ENCODE measurements around the gene SCRN2.

The SCRN2 gene

DNA sequence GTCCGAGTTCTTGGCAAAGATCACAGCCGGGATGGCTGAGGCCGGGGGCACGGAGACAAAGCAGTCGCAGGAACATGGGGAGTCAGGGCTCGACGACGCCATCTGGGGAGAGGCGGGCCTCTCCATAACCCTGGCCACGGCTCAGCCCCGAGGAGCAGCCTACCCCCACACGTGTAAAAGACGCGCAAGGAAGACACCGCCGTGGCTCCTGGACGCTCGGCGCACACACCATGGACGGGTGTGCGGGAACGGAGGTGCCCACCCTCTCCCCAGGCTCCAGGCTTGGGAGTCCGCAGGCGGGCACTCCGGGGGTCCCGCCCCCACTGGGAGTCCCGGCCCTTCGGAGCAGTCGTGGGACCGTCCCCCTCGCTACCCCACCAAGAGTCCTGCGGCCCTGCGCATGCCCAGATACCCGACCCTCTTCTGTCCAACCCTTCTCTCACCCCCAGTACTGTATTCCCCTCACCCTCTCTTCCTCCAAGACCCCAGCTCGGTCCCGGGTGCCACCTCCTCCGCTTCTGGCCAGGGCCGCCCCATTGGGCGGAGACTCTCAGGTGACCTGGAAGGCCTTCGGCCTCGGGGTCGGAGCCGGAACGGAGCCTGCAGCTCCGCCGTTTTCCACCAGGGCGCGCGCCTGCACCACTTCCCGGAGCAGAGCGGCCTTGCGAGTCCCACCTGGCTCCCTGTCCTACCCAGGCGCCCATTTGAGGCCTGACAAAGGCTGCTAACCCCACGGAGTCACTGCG lies at the start of gene SCRN2:
Gene SCRN2 (minus strand): TSS at position 532 of the 746 bp plus-strand sequence. CDS start 430 bp downstream, at position 102.
- no peak for FAIRE-seq

DNA sequence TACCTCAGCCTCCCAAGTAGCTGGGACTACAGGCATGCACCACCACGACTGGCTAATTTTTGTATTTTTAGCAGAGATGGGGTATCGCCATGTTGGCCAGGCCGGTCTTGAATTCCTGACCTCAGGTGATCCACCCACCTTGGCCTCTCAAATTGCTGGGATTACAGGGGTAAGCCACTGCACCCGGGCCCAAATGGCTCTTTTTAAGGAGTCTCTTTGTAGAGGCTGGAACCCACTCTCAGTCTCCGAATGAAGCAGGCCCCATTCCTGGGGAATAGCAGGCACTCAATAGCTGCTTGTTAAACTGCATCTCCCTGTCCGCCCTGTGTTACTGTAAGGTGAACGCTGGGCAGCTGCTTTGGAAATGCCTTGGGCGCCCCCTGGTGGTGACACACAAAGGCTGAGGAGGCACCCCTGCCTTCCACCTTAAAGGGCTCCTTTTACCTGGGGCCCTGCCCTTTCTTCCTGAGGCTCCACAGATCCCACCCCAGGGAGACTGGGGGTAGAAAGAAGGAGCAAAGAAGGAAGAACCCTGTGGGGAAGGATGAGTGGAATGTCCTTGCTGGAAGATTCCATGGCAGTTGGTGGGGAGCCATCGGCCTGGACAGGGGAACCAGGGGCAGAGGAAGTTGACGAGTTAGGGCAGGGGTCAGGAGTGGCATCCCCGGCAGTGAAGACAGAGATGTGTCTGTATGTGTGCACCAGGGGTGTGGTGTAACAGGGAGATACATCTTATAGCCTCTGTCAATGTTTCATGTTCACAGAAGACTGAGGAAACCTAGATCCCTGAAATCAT lies 48.9 kb upstream of the SCRN2 start:
- FAIRE-seq = no peak

DNA sequence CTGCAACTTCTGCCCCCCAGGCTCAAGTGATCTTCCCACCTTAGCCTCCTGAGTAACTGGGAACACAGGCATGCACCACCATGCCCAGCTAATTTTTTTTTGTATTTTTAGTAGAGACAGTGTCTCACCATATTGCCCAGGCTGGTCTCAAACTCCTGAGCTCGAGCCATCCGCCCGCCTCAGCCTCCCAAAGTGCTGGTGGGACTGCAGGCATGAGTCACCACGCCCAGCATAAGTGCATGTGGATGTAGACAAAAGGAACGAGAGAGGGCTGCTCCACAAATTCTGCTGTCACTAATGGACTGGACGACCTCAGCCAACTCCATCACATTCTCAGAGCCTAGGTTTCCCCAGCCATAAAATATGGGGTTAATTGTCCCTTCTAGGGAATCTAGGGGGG lies 47.2 kb upstream of the SCRN2 start:
- no peak for FAIRE-seq

DNA sequence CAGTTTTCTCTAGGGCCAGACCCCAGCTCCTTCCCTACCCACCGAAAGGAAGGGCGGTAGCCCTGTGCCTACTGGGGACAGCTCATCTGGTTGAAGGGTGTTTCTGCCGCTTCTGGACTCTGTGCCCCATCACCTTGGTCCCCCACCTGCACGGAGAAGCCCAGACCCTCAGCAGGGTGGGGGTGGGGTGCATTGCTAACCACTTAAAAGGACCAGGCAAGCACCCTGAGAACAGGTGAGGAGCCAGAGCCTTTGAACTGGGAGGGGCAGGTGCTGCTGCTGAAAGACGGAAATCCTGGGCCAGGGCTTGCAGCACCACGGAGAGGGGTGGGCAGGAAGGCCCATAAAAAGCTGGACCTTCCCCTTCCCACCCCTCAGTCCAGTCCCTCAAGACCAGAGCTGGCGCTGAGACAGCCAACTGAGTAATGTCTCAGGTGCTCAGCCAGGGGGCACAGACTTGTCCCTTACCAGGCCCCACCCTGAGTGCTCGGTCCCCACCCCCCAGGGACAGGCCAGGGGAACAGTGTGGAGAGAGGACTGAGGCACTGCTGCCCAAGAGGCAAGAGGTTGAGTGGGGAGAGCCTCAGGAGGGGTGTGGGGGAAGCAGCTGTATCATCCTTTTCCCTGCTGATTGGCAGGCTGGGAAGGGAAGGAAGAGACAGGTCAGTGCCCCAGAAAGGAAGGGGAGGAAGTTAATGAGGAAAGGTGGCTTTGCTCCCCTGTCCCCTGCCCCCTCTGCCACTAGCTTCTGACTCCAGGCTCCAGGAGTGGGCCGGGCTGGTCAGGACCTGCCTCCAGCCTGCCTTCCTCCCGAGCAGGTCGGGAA lies 44.0 kb upstream of the SCRN2 start:
- FAIRE-seq = no peak

DNA sequence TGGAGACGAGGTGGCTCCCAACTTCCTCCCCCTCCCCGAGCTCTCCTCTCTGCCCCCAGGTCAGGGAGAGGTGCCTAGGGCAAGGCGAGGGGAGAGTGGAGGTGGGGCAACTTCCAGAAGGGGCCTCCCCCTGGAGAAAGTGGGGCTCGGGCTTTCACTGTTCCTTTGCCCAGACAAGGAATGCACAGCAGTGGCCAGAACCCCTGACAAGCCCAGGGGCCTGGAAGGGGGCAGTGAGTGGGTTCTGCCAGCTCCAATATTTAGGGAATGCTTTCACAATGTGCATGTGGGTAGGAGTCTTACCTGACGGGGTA lies 43.3 kb upstream of the SCRN2 start:
- no peak for FAIRE-seq

DNA sequence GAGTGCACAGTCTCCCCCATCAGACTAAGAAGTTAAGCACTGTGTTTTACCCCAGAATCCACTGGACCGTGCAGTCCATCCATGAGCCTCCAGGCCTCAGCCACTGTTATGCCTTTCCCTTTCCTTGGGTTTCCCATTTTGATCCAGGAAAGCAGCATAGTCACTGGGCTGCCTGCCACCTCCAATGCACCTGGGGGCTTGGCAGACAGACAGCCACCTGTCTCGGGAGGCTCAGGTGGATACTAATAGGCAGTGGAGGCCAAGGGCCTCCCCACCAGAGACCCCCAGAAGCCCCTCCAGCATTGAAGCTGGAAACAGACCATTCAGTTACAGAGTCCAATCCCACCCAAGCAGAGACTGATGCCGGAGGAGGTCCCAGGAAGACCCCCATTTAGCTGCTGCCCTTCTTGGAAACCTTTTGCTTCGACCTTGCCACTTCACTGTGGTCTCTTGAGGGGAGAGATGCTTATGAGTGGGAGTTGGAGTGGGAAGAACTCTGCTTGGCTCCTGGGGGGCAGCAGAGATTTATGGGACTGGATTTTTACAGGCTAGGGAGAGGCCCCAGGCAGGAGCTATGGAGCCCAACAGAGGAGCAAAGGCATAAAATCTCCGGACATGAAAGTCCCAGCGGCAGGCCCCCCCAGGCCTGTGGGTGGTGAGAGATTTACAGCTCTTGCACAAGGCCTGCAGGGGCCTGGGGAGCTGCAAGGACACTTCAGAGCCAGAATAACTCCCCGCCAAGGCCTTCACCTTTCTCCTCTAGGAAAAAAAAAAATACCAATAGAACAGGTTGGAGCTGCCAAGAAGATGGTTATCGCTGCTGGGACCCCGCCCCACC lies 42.7 kb upstream of the SCRN2 start:
- no peak for FAIRE-seq

DNA sequence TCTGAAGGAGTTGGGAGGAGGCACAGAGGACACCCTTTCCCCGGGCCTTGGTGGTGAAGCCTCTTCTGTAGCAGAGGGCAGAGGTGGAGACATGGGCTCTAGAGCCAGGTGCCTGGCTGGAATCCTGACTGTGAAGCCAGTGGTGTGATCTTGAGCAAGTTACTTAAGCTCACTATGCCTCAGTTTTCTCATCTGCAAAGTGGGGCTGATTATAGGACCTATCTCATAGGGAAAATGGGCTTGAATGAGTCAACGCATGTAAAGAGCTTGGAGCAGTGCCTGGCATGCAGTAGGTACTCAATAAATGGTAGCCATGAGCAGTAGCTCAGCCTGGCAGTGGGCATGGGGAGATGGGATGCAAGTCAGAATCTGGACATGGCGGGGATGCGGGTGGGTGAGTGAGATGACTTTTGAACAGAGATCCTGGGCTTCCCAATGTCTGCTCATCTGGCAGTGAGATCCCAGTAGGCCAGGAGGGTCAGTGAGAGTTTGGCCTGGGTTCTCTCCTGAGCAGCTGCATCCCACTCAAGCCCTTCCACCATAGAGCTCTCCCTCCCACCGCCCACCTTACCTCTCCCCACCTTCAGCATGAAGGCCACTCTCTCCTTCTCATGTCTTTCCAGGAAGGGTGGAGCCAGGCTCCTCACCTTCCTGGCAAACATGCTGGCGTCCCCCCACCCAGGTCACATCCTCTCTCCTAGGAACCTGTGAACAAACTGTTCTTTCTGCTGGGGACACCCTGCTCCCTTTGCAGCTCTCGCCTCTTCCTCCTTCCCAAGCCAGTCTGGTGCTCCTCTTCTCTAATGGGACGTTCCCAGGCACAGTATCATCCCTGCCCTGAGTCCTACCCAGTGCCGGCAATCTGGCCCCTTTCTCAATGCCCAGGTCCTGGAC lies 41.9 kb upstream of the SCRN2 start:
- FAIRE-seq = no peak

DNA sequence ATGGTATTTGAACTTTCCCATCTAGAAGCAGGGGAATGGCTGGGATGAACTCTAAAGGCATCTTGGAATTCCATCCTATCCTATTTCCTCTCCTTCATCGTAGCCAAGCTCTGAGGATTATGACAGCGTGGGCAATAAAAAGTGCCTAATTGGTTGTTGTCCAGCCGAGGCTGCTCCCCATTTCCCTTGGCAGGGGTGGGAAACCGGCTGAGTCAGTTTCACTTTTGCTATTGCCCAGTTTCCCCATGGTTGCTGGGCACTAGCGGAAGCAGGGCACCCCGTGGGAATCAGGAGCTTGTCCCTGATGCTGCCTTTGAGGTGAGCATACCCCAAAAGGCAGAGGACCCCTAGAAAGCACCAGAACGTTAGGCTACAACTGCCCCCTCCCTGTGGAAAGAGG lies 41.2 kb upstream of the SCRN2 start:
- no peak for FAIRE-seq

DNA sequence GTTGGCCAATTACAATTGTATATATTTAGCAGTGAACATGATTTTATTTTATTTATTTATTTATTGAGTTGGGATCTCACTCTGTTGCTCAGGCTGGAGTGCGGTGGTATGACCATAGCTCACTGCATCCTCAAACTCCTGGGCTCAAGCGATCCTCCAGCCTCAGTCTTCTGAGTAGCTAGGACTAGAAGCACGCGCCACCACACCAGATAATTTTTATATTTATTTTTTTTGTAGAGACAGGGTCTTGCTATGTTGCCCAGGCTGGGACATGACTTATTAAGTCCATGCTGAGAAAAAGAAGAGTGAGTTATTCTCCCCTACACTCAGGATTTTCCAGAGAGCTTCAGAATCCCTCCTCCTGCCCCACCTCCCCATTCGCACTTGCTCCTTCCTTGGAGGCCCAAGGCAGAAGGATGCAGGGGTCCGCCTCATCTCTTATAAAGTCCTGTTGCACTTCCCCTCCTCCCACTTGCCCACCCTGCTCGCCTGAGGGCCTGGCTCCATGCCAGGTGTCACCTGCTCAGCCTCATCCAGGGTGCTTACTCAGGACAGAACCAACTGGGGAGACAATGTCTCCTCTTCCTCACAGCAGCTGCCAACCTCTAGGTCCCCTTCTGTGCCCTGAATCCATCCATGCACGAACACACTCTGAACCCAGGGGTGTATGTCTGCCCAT lies 38.8 kb upstream of the SCRN2 start:
- no peak for FAIRE-seq

DNA sequence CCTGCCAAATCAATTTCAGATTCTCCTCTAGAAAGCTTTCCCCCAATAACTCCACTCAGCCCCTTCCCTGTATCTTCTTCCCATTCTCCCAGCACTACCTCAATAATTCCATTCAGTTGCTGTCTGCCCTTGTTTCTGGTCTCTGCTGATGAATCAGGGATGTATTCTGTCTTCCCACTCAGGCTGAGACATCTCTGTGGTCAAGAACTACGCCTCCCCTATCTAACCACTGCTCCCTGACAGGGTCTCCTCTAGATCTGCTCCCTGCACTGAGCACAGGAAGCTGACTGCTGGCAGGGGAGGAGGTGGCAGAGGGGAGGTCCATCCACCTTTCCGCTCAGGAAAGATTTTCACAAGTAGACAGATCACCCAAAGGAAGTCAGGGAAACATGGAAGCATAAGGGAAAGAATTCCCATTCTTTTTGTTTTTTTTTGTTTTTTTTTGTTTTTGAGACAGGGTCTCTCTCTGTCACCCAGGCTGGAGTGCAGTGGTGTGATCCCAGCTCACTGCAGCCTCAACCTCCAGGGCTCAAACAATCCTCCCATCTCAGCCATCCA lies 38.0 kb upstream of the SCRN2 start:
- FAIRE-seq = no peak

DNA sequence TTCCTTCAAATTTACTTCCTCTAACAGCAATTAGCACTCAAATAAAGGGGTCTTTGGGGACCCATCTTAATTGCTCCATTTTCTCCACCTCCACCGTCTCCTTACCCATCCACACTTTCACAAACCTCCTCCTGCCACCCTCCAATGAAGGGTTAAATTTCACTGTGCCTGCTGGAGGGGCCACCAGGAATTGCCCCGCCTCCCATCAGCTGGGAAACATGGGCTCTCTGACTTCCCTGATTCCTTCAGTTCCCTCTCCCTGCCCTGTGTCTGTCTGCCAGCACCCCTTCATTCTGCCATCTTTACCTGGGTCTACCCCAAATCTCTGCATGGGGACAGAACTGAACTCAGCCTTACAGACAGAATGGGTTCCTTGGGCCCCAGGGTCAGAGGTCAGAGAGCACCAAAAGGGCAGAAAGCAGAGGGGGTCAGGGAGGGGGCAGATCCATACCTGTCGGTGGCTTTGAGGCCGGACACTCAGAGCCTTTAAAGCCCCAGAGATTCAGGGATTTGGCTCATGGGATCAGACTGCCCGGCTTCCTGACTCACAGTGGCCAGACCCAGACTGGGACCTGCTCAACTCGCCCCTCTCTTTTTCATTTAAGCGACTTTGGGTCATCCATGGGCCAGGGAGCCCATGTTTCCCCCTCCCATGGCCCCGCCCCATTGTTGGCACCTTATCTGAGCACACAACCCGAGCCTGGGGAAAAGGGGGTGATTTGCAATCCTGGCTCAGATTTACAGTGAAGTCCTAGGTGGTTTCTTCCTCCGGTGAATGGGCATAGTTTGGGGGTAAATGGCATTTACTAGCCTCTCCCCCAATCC lies 37.3 kb upstream of the SCRN2 start:
- FAIRE-seq = no peak

DNA sequence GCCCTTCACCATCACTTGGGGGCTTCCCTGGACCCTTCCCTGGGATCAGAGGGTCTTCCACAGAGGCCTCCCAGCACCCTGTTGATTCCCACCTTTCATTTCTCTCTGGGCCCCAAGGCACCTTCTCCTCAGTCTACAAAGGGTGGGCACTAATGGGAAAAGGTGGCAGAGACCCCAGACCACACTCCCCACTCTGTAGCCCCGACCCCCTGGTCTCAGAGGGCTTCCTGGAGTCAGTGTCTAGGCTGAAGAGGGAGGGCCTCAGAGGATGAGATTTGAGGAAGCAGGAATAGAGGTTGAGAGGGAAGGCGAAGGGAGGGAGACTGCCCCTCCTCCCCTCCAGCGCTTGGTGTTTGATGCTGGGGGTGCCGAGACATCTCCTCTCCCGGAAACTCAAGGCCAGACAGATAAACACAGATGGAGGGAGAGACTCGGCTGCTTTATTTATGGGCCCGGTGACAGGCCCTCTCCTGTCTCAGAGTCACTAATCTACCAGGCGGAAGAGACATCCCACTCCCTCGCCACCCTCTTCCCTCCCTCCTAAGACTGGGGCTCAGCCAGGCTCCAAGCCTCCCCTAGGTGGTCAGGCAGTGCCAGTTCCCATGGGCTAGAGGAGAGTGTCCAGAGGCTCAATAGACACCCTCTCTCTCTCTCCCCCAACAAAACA lies 36.4 kb upstream of the SCRN2 start:
- FAIRE-seq = no peak

DNA sequence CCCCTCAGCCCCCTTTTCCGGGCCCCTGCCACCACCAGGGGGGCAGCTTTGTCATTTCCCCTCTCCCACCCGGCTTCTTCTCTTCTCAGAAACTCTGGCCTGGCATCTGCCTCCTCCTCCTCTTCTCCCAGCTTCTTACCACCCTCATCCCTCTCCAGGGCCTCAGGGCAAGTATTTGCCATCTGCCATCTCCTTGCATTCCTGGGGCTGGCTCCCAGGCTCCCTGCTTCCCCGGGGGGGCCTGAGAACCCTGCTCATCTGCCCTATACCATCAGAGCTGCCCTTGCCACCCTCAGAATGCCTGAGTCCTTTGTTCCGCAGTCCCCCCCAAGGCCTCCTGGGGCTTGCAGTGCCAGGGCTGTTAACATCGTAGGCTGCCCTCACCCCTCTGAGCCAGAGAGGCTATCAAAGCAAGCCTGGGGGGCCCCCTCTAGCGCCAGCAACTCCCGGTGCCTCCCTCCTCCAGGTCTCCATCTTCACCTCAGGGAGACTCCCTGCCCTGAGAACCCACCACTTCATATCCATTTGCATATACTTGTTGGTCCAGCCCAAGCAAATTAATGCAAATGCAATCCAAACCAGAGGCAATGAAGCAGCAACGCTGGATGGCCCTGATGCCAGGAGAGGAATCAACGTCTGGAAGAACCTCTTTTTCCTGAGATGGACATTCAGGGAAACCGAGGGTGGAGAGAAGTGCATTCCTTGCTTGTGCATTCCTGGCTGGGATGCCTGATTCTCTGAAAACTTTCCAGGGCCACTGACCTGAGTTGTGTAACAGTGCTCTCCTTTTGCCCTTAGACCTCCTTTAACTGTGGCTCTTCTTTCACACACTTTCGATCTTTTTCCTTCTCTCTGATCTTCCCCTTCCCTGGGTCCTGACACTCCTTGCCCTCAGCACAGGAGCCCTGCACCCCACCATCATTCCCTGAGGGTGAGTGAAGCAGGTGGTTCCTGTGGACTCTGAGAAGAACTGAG lies 34.2 kb upstream of the SCRN2 start:
- no peak for FAIRE-seq

DNA sequence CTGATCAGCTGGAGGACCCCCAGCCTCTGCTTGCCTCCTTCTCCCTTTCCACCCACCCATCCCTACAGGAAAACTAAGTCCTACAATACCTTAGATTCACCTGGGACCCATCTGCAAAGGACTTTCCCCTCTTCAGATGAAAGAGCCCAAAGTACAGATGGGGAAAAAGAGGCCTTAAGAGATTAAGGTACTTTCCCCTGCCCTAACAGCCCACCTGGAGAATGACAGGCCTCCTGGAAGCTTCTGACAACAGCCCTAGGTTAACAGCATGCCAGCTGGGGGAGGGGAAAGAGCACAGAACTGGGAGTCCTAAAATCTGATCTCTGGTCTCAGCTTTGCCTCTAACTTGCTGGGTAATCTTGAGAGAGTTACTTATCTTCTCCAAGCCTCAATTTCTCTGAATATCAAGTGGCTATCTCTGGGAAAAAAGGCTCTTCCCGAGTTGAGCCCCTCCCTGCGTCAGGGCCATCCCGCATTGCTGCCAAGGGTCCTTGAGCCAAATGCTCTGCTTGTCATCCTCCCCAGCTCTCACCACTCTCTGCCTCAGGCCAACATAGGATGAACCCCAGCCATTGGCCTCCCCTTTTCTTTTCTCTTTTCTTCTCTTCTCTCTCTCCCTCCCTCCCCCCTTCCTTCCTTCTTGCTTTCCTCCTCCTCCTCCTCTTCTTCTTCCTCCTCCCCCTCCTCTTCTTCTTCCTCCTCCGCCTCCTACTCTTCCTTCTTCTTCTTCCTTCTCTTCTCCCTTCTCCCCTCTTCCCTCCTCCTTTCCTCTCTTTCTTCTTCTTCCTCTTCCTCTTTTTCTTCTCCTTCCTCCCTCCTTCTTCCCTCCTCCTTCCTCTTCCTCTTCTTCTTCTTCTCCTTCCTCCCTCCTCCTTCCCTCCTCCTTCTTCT lies 32.4 kb upstream of the SCRN2 start:
- no peak for FAIRE-seq

DNA sequence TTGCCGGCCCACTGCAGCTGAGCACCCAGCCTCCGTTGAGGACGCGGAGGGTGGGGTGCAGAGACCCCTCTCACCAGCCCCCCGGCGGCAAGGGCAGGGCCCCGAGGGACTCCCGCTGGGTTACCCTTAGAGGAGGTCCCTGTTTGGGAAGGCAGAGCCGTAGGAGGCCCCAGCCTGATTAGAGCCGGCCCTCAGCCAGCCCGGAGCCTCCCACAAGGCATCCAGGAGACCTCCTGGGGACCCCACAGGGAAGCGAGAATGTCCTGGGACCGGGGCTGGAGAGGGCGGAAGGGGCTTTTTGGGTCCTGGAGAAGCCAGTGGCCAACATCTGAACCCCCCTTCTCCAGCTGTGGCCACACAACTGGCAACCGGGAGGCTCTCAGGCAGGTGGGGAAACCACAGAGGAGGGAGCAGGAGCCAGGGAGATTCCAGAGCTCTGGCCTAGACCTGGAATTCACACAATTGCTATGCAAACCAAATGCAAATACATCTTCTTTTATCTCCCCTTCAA lies 31.6 kb upstream of the SCRN2 start:
- FAIRE-seq = no peak

DNA sequence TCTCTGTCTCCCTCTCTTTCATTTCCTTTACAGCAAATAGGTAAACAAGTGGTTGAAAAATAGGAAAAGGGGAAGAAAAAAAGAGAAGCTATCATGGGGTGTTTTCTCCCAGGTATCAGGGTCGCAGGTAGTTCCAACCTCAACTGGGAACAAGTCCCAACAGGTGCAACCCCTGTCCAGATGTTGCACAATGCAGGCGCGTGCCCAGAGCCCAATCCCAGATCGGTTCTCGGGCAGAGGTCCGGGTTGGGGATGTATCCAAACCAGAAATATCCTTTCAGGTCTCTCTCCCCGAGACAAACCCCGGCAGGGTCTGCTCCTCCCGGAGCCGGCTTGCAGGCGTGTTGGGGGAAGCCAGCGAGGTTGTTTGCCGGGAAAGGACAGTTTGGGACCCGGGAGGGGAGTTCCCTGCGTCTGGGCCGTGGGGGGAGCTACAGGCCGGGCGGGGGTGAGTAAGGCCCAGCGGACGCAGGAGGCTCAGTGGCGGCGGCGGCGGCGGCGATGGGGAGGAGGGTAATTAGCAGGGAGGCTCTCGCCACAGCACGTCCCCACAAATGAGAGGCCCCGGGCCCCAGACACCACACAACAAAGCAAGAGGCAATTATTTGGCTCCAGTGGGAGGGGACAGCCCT lies 31.1 kb upstream of the SCRN2 start:
- no peak for FAIRE-seq
